K562 (cell line): Measurements from ENCODE around the gene CAPZB.

ENCODE experiments used
- CBX2 ChIP-seq: fragments of 200-600 bp; sonication (generic); IDR thresholded peaks from one replicate; pipeline ENCODE4 v1.6.1; 2012; ENCODE audit warnings: mild to moderate bottlenecking, low read length, inconsistent platforms; ENCODE audit not compliant: insufficient read depth, poor library complexity, severe bottlenecking
- EZH2 ChIP-seq: IDR thresholded peaks from 2 replicates; pipeline ENCODE4 v1.6.1; 2012; ENCODE audit warnings: low read depth, mild to moderate bottlenecking, inconsistent platforms, low read length, borderline replicate concordance
- HMG20B ChIP-seq: fragments of 250-450 bp; sonication (Bioruptor Pico); IDR thresholded peaks from 2 replicates; pipeline ENCODE4 v1.5.0; 2021; ENCODE audit warnings: mild to moderate bottlenecking
- NEUROD1 ChIP-seq: fragments of 150-350 bp; IDR thresholded peaks from 2 replicates; pipeline ENCODE4 v1.6.1; 2014; ENCODE audit warnings: borderline replicate concordance, low read length, low read depth; ENCODE audit not compliant: partially characterized antibody
- NR2C1 ChIP-seq, 2 experiments: fragments of 450-650 bp; IDR thresholded peaks; 2 replicates each; pipeline ENCODE4 v1.6.1; 2017; ENCODE audit warnings: mild to moderate bottlenecking in 2 of 2, antibody characterized with exemption in 1 of 2, inconsistent platforms in 1 of 2, missing compliant biosample characterization in 1 of 2, missing genetic modification characterization in 1 of 2
- POLR2AphosphoS5 ChIP-seq: IDR thresholded peaks from 2 replicates; pipeline ENCODE4 v1.6.1; 2011; ENCODE audit warnings: mild to moderate bottlenecking, low read depth, low read length, moderate library complexity; ENCODE audit not compliant: control insufficient read depth, insufficient read depth
- RNF2 ChIP-seq: sonication (generic); IDR thresholded peaks from 2 replicates; pipeline ENCODE4 v1.6.1; 2016
- TCF7L2 ChIP-seq: fragments of 150-350 bp; IDR thresholded peaks from 2 replicates; pipeline ENCODE4 v1.6.1; 2016; ENCODE audit warnings: low read depth, mild to moderate bottlenecking, low read length, moderate library complexity
- ZNF146 ChIP-seq: IDR thresholded peaks from one replicate; pipeline ENCODE4 v1.6.1; 2018; ENCODE audit warnings: missing compliant biosample characterization; ENCODE audit not compliant: unreplicated experiment
- ZNF174 ChIP-seq: fragments of 250-450 bp; sonication (Bioruptor Pico); IDR thresholded peaks from 2 replicates; pipeline ENCODE4 v1.4.0; 2020; ENCODE audit warnings: mild to moderate bottlenecking
- TF ChIP-seq, protein P1 (sequence below), 3 experiments: IDR thresholded peaks in 2 of 3; conservative IDR thresholded peaks in 1 of 3; 2 replicates each; pipeline ENCODE4 v1.5.1; 2011 to 2012; ENCODE audit warnings: low read length in 3 of 3, mild to moderate bottlenecking in 3 of 3, control low read depth in 2 of 3, improper control_type of control experiment in 1 of 3, inconsistent platforms in 1 of 3, low read depth in 1 of 3, mixed read lengths in 1 of 3, moderate library complexity in 1 of 3; ENCODE audit not compliant: insufficient read depth in 2 of 3
- TF ChIP-seq, protein P2 (sequence below), 2 experiments: fragments of 200-800 bp in 1 of 2; sonication (Bioruptor generic) in 1 of 2; sonication (generic) in 1 of 2; formaldehyde crosslinking in 1 of 2; IDR thresholded peaks in 1 of 2; conservative IDR thresholded peaks in 1 of 2; 2 replicates each; pipeline versions ENCODE4 v1.5.0 to v1.6.1; 2016 to 2020; ENCODE audit warnings: missing compliant biosample characterization in 1 of 2, missing genetic modification characterization in 1 of 2, missing genetic modification reagents in 1 of 2

- TF ChIP-seq, protein P1, sequence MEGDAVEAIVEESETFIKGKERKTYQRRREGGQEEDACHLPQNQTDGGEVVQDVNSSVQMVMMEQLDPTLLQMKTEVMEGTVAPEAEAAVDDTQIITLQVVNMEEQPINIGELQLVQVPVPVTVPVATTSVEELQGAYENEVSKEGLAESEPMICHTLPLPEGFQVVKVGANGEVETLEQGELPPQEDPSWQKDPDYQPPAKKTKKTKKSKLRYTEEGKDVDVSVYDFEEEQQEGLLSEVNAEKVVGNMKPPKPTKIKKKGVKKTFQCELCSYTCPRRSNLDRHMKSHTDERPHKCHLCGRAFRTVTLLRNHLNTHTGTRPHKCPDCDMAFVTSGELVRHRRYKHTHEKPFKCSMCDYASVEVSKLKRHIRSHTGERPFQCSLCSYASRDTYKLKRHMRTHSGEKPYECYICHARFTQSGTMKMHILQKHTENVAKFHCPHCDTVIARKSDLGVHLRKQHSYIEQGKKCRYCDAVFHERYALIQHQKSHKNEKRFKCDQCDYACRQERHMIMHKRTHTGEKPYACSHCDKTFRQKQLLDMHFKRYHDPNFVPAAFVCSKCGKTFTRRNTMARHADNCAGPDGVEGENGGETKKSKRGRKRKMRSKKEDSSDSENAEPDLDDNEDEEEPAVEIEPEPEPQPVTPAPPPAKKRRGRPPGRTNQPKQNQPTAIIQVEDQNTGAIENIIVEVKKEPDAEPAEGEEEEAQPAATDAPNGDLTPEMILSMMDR (IDR thresholded peaks at IDR 0.05 in 2 of 3, conservative IDR thresholded peaks at IDR 0.05 in 1 of 3; ENCODE audit: insufficient read depth in 2 of 3, low read depth in 1 of 3, low read length in 3 of 3): peak; percentile 35 to 79 (median 54); a peak in 5 of 6 replicates
- no peak for TF ChIP-seq EZH2
- no peak for TF ChIP-seq ZNF146 (CRISPR knock-in tag)
- no peak for TF ChIP-seq POLR2AphosphoS5
- no peak for TF ChIP-seq ZNF174 (CRISPR knock-in tag)
- TF ChIP-seq TCF7L2: no peak
- TF ChIP-seq, protein P2, sequence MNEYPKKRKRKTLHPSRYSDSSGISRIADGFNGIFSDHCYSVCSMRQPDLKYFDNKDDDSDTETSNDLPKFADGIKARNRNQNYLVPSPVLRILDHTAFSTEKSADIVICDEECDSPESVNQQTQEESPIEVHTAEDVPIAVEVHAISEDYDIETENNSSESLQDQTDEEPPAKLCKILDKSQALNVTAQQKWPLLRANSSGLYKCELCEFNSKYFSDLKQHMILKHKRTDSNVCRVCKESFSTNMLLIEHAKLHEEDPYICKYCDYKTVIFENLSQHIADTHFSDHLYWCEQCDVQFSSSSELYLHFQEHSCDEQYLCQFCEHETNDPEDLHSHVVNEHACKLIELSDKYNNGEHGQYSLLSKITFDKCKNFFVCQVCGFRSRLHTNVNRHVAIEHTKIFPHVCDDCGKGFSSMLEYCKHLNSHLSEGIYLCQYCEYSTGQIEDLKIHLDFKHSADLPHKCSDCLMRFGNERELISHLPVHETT (CRISPR knock-in tag; conservative IDR thresholded peaks at IDR 0.05 in 1 of 2, IDR thresholded peaks at IDR 0.05 in 1 of 2): no peak
- no peak for TF ChIP-seq NR2C1 (IDR thresholded peaks at IDR 0.05)
- TF ChIP-seq NR2C1 (tag; IDR thresholded peaks at IDR 0.05): no peak
- TF ChIP-seq HMG20B: no peak
- no peak for TF ChIP-seq CBX2
- TF ChIP-seq RNF2: no peak
- TF ChIP-seq NEUROD1: no peak
These were observed 80.1 kb downstream of the CAPZB start for GRCh38 chr1:19405195-19405760.
